Urothelium cell line (cell line): ENCODE data around the gene CMTM5.
A peak's percentile ranks its signal among the peaks of the same experiment; 100 is the strongest.
"Not testable (repeated sequence)": the region's sequence is repeated elsewhere in the genome, so short reads cannot be mapped to it uniquely, and the experiment has no call there.

Experiments used
- DNase-seq: peaks from one replicate; pipeline ENCODE4 v3.0.0; 2011; ENCODE audit warnings: low spot score, mixed read lengths
- FAIRE-seq: peaks from 2 replicates; lab custom pipeline; 2011; peaks lifted over from hg19 to GRCh38; lab: Jason Lieb, UNC

The CMTM5 gene

GRCh38 chr14:23411563-23412525 lies 35.0 kb downstream of the CMTM5 start:
- FAIRE-seq, result no peak
- no peak for DNase-seq

GRCh38 chr14:23413681-23414080 lies 36.8 kb downstream of the CMTM5 start:
- DNase-seq, result no peak
- FAIRE-seq, result no peak

GRCh38 chr14:23414254-23414653 lies 37.4 kb downstream of the CMTM5 start:
- no peak for FAIRE-seq
- DNase-seq, result no peak

- DNase-seq (no peak), FAIRE-seq (peak; percentile 77)
Observed at GRCh38 chr14:23414906-23415820, 38.3 kb downstream of the CMTM5 start.

GRCh38 chr14:23415821-23416778 lies 39.3 kb downstream of the CMTM5 start:
- no peak for DNase-seq
- no peak for FAIRE-seq

GRCh38 chr14:23416801-23417200 lies 40.0 kb downstream of the CMTM5 start:
- no peak for FAIRE-seq
- no peak for DNase-seq

- FAIRE-seq, DNase-seq: not testable (repeated sequence)
Observed at GRCh38 chr14:23417269-23417668, 40.4 kb downstream of the CMTM5 start.

GRCh38 chr14:23418021-23418420 lies 41.2 kb downstream of the CMTM5 start:
- FAIRE-seq (no peak), DNase-seq (no peak)

- not testable (repeated sequence) for FAIRE-seq, DNase-seq
Observed at GRCh38 chr14:23419646-23420045, 42.8 kb downstream of the CMTM5 start.

- FAIRE-seq, result no peak
Observed at GRCh38 chr14:23421594-23421993, 44.7 kb downstream of the CMTM5 start.

GRCh38 chr14:23423657-23424056 lies 46.8 kb downstream of the CMTM5 start:
- FAIRE-seq, result no peak
- DNase-seq, result no peak

More at GRCh38 chr14:23421594-23421993, 44.7 kb downstream of the CMTM5 start:
- no peak for DNase-seq

- FAIRE-seq, result no peak
- no peak for DNase-seq
Observed at GRCh38 chr14:23425169-23425568, 48.3 kb downstream of the CMTM5 start.

GRCh38 chr14:23425798-23426197 lies 49.0 kb downstream of the CMTM5 start:
- not testable (repeated sequence) for DNase-seq
- peak; percentile 52 for FAIRE-seq

GRCh38 chr14:23428686-23429495 lies 52.0 kb downstream of the CMTM5 start:
- DNase-seq (no peak), FAIRE-seq (peak; percentile 94)
